Activated CD8-positive, alpha-beta T cell treated with anti-CD3 and anti-CD28 coated beads for 36 hours (primary cell): ENCODE measurements around the gene TRA2B. TPM values are rescaled to one million over a fixed set of nuclear protein-coding genes. Genes with fewer than 3 reads are reported as not detected.

Experiments used
- ATAC-seq: fragments of 200-7000 bp; cut with Tn5 transposase; one replicate; pipeline ENCODE4 v1.10.0; 2021; ENCODE audit warnings: mild to moderate bottlenecking, moderate library complexity
- CTCF ChIA-PET: fragments of 350-600 bp; sonication (Branson Sonifier 250); formaldehyde crosslinking; loops from one replicate; lab custom pipeline; 2021; ENCODE audit warnings: antibody characterized with exemption; lab: Charles Lee
- POLR2A ChIA-PET: fragments of 350-600 bp; sonication (Branson Sonifier 250); formaldehyde crosslinking; loops from one replicate; lab custom pipeline; 2021; ENCODE audit warnings: antibody characterized with exemption; lab: Charles Lee
- DNase-seq: peaks from one replicate; pipeline ENCODE4 v3.0.0-alpha.2; 2020
- H3K27ac Mint-ChIP-seq: one replicate; pipeline ENCODE4 v1.8.0; 2021; ENCODE audit warnings: mild to moderate bottlenecking, mixed read lengths
- H3K27me3 Mint-ChIP-seq: one replicate; pipeline ENCODE4 v1.8.0; 2021; ENCODE audit warnings: mixed read lengths
- H3K36me3 Mint-ChIP-seq: one replicate; pipeline ENCODE4 v1.8.0; 2021; ENCODE audit warnings: low read depth, mixed read lengths
- H3K4me1 Mint-ChIP-seq: one replicate; pipeline ENCODE4 v1.8.0; 2021; ENCODE audit warnings: low read depth, mixed read lengths
- H3K4me3 Mint-ChIP-seq: one replicate; pipeline ENCODE4 v1.8.0; 2021; ENCODE audit warnings: mild to moderate bottlenecking, moderate library complexity, mixed read lengths
- H3K9me3 Mint-ChIP-seq: one replicate; pipeline ENCODE4 v1.8.0; 2021; ENCODE audit warnings: mixed read lengths
- intact Hi-C: fragments of 100-400 bp; cut with micrococcal nuclease; formaldehyde crosslinking; loops from one replicate; pipeline ENCODE4 v1.10.0; 2022
- total RNA-seq, 2 experiments: library from RNA; stranded (reverse); gene quantifications; one replicate each; pipeline ENCODE4 v1.2.3, GENCODE V29; 2021
- TF ChIP-seq, protein P1 (sequence below): fragments of 200-600 bp; IDR thresholded peaks from one replicate; pipeline ENCODE4 v1.8.0; 2022; ENCODE audit warnings: antibody characterized with exemption, mild to moderate bottlenecking

The TRA2B gene
- total RNA-seq, 2 experiments from 2014 or later, result 210 to 219 TPM

DNA sequence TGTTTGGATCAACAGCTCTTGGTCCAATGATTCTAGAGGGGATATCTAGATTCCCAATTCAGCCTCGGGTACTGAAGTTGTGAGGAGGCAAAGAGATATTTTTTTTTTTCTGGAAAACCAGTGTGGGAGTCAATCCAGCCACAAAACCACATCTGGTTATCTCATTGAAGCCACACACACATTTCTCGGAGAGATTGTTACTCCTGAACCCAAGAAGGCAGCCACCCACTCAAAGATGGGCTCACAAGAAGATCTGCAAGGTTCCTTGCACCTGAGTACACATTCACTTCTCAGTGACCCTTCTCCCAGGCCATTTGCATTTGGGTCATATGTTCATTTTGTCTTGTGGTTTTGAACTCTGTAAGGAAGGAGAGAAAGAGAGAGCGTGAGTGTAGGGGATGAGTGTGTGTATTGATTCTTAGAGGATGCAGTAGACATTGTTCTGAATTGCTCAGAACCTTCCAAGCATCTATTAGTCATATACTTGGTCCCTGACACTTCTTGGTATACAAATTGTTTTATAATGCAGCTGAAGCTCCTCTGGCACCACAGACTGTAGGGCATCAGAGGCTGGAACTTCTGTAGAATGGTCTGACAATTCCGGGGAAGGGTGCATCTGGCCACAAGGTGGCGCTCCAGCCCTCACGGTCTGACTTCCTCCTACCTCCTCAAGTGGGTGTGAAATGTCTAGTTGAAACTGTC lies 39.3 kb upstream of the TRA2B start:
- ChIA-PET POLR2A (interaction anchor here (0.6 to 1.2 kb wide), 6 partner anchors 33 to 676 kb away, joined by 3 to 5 read pairs (median 3); partner anchors contain the start of gene TRA2B), CTCF (interaction anchor here (0.6 to 4.8 kb wide), 19 partner anchors 9 to 640 kb away, joined by 3 to 46 read pairs (median 3); no protein-coding TSS in a partner anchor)
- Mint-ChIP-seq H3K36me3 (no peaks in the 10 kb centered on the region), H3K4me1 (peaks cover 16% of the 10 kb centered on the region), H3K27me3 (peaks cover 8% of the 10 kb centered on the region), H3K9me3 (no peaks in the 10 kb centered on the region), H3K4me3 (peak overlapping the region; percentile 0), H3K27ac (peak overlapping the region; percentile 36)
- ATAC-seq, result peak; percentile 93
- TF ChIP-seq, protein P1, sequence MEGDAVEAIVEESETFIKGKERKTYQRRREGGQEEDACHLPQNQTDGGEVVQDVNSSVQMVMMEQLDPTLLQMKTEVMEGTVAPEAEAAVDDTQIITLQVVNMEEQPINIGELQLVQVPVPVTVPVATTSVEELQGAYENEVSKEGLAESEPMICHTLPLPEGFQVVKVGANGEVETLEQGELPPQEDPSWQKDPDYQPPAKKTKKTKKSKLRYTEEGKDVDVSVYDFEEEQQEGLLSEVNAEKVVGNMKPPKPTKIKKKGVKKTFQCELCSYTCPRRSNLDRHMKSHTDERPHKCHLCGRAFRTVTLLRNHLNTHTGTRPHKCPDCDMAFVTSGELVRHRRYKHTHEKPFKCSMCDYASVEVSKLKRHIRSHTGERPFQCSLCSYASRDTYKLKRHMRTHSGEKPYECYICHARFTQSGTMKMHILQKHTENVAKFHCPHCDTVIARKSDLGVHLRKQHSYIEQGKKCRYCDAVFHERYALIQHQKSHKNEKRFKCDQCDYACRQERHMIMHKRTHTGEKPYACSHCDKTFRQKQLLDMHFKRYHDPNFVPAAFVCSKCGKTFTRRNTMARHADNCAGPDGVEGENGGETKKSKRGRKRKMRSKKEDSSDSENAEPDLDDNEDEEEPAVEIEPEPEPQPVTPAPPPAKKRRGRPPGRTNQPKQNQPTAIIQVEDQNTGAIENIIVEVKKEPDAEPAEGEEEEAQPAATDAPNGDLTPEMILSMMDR, result peak; percentile 90
- peak; percentile 96 for DNase-seq
- intact Hi-C loops, result no loop called here

DNA sequence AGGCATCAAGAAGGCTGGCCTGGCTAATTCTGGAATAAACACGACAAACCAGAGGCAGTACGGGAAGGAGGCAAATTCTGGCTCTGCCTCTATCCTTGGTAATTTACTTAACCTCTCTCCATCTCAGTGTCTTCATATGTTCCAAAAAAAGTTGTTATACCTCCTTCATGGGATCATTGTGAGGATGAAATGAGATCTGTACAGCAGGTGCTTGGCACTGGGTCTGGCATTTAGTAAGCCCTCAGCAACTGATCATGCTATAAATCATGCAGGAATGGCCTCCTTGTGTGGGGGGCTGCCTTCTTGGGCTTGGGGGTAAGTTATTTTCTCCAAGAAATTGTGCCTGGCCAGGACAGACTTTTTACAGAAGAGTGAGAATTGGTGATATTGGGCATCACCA lies 38.3 kb upstream of the TRA2B start:
- ATAC-seq, result no peak

DNA sequence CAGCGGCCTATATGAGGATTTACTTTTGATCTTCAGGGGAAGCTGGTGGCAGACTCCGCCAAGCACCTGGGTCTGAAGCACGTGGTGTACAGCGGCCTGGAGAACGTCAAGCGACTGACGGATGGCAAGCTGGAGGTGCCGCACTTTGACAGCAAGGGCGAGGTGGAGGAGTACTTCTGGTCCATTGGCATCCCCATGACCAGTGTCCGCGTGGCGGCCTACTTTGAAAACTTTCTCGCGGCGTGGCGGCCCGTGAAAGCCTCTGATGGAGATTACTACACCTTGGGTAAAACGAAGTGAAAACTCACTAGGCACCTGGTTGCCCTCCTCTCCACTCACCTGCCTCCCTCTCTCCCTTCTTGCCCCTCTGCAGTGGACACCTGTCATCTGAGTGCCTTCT lies 33.8 kb upstream of the TRA2B start:
- intact Hi-C loops, result no loop called here
- TF ChIP-seq, protein P1, result no peak
- no peaks in the 10 kb centered on the region for H3K9me3 Mint-ChIP-seq
- no peak overlapping the region for H3K27ac Mint-ChIP-seq
- DNase-seq, result no peak
- ChIA-PET POLR2A (no interaction called here), CTCF (interaction anchor here (3.9 kb wide), 1 partner anchor 28 kb away, joined by 28 read pairs; no protein-coding TSS in a partner anchor)
- H3K4me1 Mint-ChIP-seq, result no peaks in the 10 kb centered on the region
- H3K4me3 Mint-ChIP-seq, result no peak overlapping the region
- no peak for ATAC-seq
- no peaks in the 10 kb centered on the region for H3K36me3 Mint-ChIP-seq
- peaks cover 9% of the 10 kb centered on the region for H3K27me3 Mint-ChIP-seq

More for the DNA sequence above, 38.3 kb upstream of the TRA2B start:
- Mint-ChIP-seq H3K9me3 (no peaks in the 10 kb centered on the region), H3K27ac (no peak overlapping the region), H3K4me3 (no peak overlapping the region), H3K27me3 (peaks cover 8% of the 10 kb centered on the region), H3K4me1 (peaks cover 16% of the 10 kb centered on the region), H3K36me3 (no peaks in the 10 kb centered on the region)
- intact Hi-C loops, result no loop called here
- TF ChIP-seq, protein P1, result no peak
- POLR2A ChIA-PET, result interaction anchor here (0.6 to 1.2 kb wide), 2 partner anchors 43 to 677 kb away, joined by 3 to 5 read pairs; no protein-coding TSS in a partner anchor
- CTCF ChIA-PET, result interaction anchor here (0.6 to 4.8 kb wide), 8 partner anchors 8 to 641 kb away, joined by 3 to 46 read pairs (median 9); no protein-coding TSS in a partner anchor
- no peak for DNase-seq

DNA sequence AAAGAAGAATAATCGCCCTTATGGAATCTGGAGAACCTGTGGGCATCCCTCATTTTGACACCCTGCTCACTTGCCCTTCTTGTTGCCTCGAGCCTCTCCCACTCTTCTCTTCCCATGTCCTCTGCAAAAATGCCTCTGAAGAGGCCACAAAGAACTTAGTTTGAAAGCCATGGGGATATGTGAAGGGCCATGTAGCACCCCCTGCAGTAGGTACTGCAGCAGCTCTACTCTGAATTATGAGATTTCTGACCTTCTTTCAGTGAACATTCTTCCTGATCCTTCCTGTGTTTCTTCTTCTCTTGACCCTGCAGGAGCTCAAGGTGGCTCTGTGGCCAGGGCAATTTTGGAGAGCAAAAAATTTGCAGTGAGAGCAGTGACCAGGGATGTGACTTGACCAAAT lies 30.4 kb upstream of the TRA2B start:
- Mint-ChIP-seq H3K36me3 (no peaks in the 10 kb centered on the region), H3K4me1 (no peaks in the 10 kb centered on the region), H3K4me3 (no peak overlapping the region), H3K27ac (no peak overlapping the region), H3K9me3 (peaks cover 7% of the 10 kb centered on the region), H3K27me3 (peaks cover 3% of the 10 kb centered on the region)
- intact Hi-C loops, result no loop called here
- ATAC-seq, result no peak
- DNase-seq, result no peak
- ChIA-PET POLR2A (interaction anchor here (1.8 kb wide), 1 partner anchor 25 kb away, joined by 5 read pairs; no protein-coding TSS in a partner anchor), CTCF (interaction anchor here (1.0 to 5.0 kb wide), 5 partner anchors 9 to 35 kb away, joined by 3 to 43 read pairs (median 10); no protein-coding TSS in a partner anchor)
- TF ChIP-seq, protein P1, result no peak

DNA sequence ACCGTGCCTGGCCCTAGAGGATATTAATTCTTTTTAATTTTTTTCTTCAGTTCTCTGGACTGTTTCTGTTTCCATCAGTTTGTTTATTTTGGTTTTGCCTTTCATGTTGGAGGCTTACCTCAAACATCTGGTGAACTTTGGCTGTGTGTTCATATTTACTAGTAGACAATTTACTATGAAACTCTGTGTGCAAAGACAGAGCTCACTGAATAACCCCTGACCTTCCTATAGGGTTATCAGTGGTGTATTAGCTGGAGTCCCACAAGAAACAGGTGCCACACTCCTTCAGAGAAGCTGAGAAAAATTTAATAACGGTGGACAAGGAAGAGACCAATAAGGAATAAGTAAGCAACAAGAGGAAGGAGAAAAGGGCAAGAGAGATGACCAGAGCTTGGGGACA lies 28.8 kb upstream of the TRA2B start:
- no peaks in the 10 kb centered on the region for H3K36me3 Mint-ChIP-seq
- peaks cover 3% of the 10 kb centered on the region for H3K27me3 Mint-ChIP-seq
- peaks cover 7% of the 10 kb centered on the region for H3K9me3 Mint-ChIP-seq
- ATAC-seq (no peak), DNase-seq (no peak)
- intact Hi-C loops, result no loop called here
- POLR2A ChIA-PET, result no interaction called here
- no peak overlapping the region for H3K27ac Mint-ChIP-seq
- no peaks in the 10 kb centered on the region for H3K4me1 Mint-ChIP-seq
- CTCF ChIA-PET, result interaction anchor here (2.5 to 5.0 kb wide), 3 partner anchors 11 to 23 kb away, joined by 10 to 43 read pairs (median 25); no protein-coding TSS in a partner anchor
- TF ChIP-seq, protein P1, result no peak
- no peak overlapping the region for H3K4me3 Mint-ChIP-seq
